Suprapubic skin (tissue), 4 donors: ENCODE results near the gene TMCC2. TPM values are rescaled to one million over a fixed set of nuclear protein-coding genes. Genes with fewer than 3 reads are reported as not detected.

Experiments used
- DNase-seq, 2 donors: peaks; one replicate each; pipeline ENCODE4 v3.0.0-alpha.2; 2019; ENCODE audit warnings: low spot score in 2 of 2
- H3K27ac ChIP-seq: fragments of 200-600 bp; sonication (generic); one replicate; pipeline ENCODE4 v1.5.1; 2019
- H3K27me3 ChIP-seq: fragments of 200-600 bp; sonication (generic); one replicate; pipeline ENCODE4 v1.5.1; 2019
- H3K36me3 ChIP-seq: fragments of 200-600 bp; sonication (generic); one replicate; pipeline ENCODE4 v1.5.1; 2019
- H3K4me1 ChIP-seq: fragments of 200-600 bp; sonication (generic); one replicate; pipeline ENCODE4 v1.5.1; 2019
- H3K4me3 ChIP-seq: fragments of 200-600 bp; sonication (generic); one replicate; pipeline ENCODE4 v1.5.1; 2019; ENCODE audit warnings: mild to moderate bottlenecking
- H3K9me3 ChIP-seq: fragments of 200-600 bp; sonication (generic); one replicate; pipeline ENCODE4 v1.5.1; 2019
- CTCF ChIP-seq, 2 donors: fragments of 200-600 bp in 1 of 2; fragments of 450-650 bp in 1 of 2; sonication (generic) in 1 of 2; IDR thresholded peaks; one replicate each; pipeline ENCODE4 v1.5.1; 2016 to 2019; ENCODE audit warnings: antibody characterized with exemption in 2 of 2, mild to moderate bottlenecking in 1 of 2, moderate library complexity in 1 of 2
- EP300 ChIP-seq: sonication (generic); formaldehyde crosslinking; IDR thresholded peaks from one replicate; pipeline ENCODE4 v1.6.1; 2017; ENCODE audit warnings: antibody characterized with exemption
- POLR2A ChIP-seq, 2 donors: fragments of 450-650 bp; IDR thresholded peaks; one replicate each; pipeline ENCODE4 v1.6.1; 2017; ENCODE audit warnings: antibody characterized with exemption in 2 of 2, mild to moderate bottlenecking in 2 of 2, moderate library complexity in 2 of 2
- POLR2AphosphoS5 ChIP-seq, 3 donors: sonication (generic); formaldehyde crosslinking; IDR thresholded peaks; one replicate each; pipeline ENCODE4 v1.6.1; 2017; ENCODE audit warnings: antibody characterized with exemption in 3 of 3
- WGBS: methylation state at CpG from one replicate; pipeline ENCODE4 v1.1.5; 2018; 5-methylcytosine and 5-hydroxymethylcytosine counted together
- total RNA-seq, 4 donors: library from RNA; depleted of rRNA; stranded (reverse); fragments of >200 nt; gene quantifications; one replicate each; pipeline ENCODE4 v1.1.0, GENCODE V29; 2016

Gene TMCC2
- total RNA-seq, 4 donors from 2014 or later, result 3.1 to 4.3 (median 4.1) TPM

DNA sequence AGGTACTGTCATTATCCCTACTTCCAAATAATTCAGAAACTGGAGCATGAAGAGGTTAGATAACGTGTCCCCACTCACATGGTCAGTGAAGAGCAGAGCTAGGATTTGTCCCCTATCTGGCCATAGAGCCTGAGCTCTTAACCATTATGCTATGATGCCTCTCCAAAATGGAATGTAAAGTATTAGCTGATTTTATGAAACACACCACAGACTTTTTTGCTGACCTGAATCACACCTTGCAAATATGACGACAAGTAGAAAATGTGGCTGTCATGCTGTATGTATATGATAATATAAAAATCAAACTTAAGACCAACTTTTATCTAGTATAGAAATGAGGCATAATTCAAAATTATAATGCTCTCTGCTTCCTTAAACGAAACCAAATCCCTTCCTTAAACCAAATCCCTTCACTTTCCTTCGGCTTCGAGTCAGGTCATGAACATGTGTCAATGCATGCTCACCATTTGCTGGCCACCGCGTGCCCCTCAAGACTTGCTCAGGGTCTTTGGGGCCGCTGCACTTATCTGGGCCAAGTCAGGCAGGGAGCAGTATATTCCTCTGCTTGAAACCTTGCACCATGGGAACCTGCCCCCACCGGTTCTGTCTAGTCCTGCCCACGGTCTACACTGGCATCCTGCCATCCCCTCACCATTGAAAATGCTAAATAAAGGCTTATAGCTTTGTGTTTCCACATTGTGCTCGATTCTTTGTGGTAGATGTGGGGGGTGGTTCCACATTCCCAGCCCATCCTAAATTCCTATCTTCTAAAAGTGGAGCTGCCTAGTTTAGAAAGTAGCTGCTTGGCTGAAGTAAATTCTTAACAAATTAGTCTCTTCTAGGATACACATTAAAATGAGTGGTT lies 1.6 kb upstream of the TMCC2 start:
- WGBS, result 55% methylated on average over 11 of the region's 11 CpGs
- DNase-seq, result peak in 1 of 2 donors; percentile 56
- H3K27me3 ChIP-seq, result no peaks in the 10 kb centered on the region
- H3K36me3 ChIP-seq, result no peaks in the 10 kb centered on the region
- TF ChIP-seq CTCF (IDR thresholded peaks at IDR 0.05) (no peak), POLR2A (IDR thresholded peaks at IDR 0.05) (no peak), EP300 (no peak), POLR2AphosphoS5 (IDR thresholded peaks at IDR 0.05) (no peak)
- no peaks in the 10 kb centered on the region for H3K9me3 ChIP-seq
- no peak overlapping the region for H3K4me3 ChIP-seq
- H3K4me1 ChIP-seq, result peaks cover 47% of the 10 kb centered on the region
- H3K27ac ChIP-seq, result peak overlapping the region; percentile 24

DNA sequence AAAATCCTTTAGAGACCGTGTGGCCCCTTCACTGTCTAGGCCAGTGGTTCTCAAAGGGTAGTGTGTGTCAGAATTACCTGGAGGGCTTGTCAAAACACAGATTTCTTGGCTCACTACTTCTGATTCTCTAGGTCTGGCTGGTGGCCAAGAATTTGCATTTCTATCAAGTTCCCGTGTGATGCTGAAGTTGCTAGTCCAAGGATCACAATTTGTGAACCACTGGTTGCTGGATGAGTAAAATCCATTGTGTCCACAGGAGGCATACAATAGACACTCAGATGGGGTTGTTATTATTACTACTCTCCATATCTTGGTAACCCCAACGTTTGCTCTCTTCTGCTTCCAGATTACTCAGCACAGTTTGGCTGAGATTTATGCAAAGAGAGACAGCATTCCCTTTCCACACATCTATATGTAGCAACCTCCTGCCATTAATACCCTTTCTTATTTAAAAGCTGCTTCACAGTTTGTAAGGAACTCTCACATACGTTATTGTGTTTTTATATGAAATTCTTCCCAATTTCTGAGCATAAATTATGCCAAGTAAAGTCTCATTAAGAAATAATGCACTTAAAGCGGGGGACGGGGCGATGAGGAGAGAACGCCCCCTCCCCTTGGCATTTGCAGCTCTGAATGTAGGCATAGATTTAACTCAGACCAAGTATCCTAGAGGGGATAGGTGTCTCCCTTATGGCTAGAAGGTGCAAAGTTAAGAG lies 720 bp upstream of the TMCC2 start:
- Histone ChIP-seq H3K27ac (peak overlapping the region; percentile 34), H3K9me3 (no peaks in the 10 kb centered on the region), H3K36me3 (no peaks in the 10 kb centered on the region), H3K27me3 (no peaks in the 10 kb centered on the region), H3K4me1 (peaks cover 47% of the 10 kb centered on the region), H3K4me3 (peak overlapping the region; percentile 54)
- TF ChIP-seq CTCF (IDR thresholded peaks at IDR 0.05), result no peak
- no peak for DNase-seq
- 13% methylated on average over 8 of the region's 8 CpGs for WGBS

GRCh38 chr1:205228093-205228521 lies 361 bp downstream of the TMCC2 start:
- peak in 1 of 2 donors; percentile 44 for DNase-seq
- no peak overlapping the region for H3K27ac ChIP-seq

DNA sequence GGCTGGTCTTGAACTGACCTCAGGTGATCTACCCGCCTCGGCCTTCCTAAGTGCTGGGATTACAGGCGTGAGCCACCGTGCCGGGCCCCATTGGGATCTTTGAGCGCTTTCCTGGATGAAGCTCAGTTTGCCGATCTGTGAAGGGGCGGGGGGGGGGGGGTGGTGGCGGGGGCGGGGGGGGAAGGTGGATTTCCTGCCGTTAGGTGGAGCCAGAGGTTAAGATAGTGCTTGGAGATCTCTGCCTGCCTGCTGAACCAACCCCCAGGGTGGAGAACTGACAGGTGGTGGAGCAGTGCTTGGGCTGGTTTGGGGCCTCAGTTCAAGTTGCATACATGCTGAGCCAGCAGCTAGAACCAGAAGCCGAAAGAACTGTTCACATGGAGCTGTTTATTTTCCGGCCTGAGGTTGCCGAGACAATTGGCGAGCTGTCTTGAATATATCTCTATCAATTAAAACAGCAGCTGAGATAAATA lies 1.7 kb downstream of the TMCC2 start:
- DNase-seq, result peak in 1 of 2 donors; percentile 60
- no peak overlapping the region for H3K27ac ChIP-seq

More at GRCh38 chr1:205228093-205228521, 361 bp downstream of the TMCC2 start:
- under 1% methylated on average over 15 of the region's 27 CpGs for WGBS
- Histone ChIP-seq H3K27me3 (no peaks in the 10 kb centered on the region), H3K9me3 (no peaks in the 10 kb centered on the region), H3K4me3 (peak overlapping the region; percentile 54), H3K36me3 (no peaks in the 10 kb centered on the region), H3K4me1 (peaks cover 47% of the 10 kb centered on the region)
- no peak for TF ChIP-seq EP300
- no peak for TF ChIP-seq POLR2A (IDR thresholded peaks at IDR 0.05)
- no peak for TF ChIP-seq CTCF (IDR thresholded peaks at IDR 0.05)
- TF ChIP-seq POLR2AphosphoS5 (IDR thresholded peaks at IDR 0.05), result no peak

More for the DNA sequence above, 1.7 kb downstream of the TMCC2 start:
- TF ChIP-seq CTCF (IDR thresholded peaks at IDR 0.05) (peak in 1 of 2 donors; percentile 16), POLR2AphosphoS5 (IDR thresholded peaks at IDR 0.05) (no peak)
- peaks cover 47% of the 10 kb centered on the region for H3K4me1 ChIP-seq
- peak overlapping the region; percentile 54 for H3K4me3 ChIP-seq
- H3K27me3 ChIP-seq, result no peaks in the 10 kb centered on the region
- no peaks in the 10 kb centered on the region for H3K36me3 ChIP-seq
- H3K9me3 ChIP-seq, result no peaks in the 10 kb centered on the region
- WGBS, result 2% methylated on average over 11 of the region's 15 CpGs
